Measurements from ENCODE around the gene CA10.

Gene CA10

GRCh38 chr17:52158450-52159042 is at the start of gene CA10:
CA10 (minus strand) TSS chr17:52158714.
- no peak for DNase-seq

GRCh38 chr17:52207796-52208195 is 49.3 kb upstream of the CA10 start:
- DNase-seq = no peak

GRCh38 chr17:52202520-52203080 is 44.1 kb upstream of the CA10 start:
- DNase-seq = no peak

GRCh38 chr17:52201767-52202519 is 43.4 kb upstream of the CA10 start:
- DNase-seq = no peak

- no peak for DNase-seq
These were observed 33.0 kb upstream of the CA10 start for GRCh38 chr17:52191491-52191890.

GRCh38 chr17:52181782-52182181 is 23.3 kb upstream of the CA10 start:
- no peak for DNase-seq

- DNase-seq = no peak
These were observed 19.5 kb upstream of the CA10 start for GRCh38 chr17:52178012-52178411.

- no peak for DNase-seq
These were observed 12.6 kb upstream of the CA10 start for GRCh38 chr17:52170963-52171572.

GRCh38 chr17:52160136-52160567 is 1.6 kb upstream of the CA10 start:
- no peak for DNase-seq

GRCh38 chr17:52159246-52160135 is 977 bp upstream of the CA10 start:
- no peak for DNase-seq

- DNase-seq = no peak
These were observed 688 bp downstream of the CA10 start for GRCh38 chr17:52157603-52158449.

- DNase-seq = no peak
These were observed 1.6 kb downstream of the CA10 start for GRCh38 chr17:52156576-52157570.

GRCh38 chr17:52155301-52155700 is 3.2 kb downstream of the CA10 start:
- DNase-seq = no peak

- DNase-seq = no peak
These were observed 4.0 kb downstream of the CA10 start for GRCh38 chr17:52154466-52154865.

- no peak for DNase-seq
These were observed 7.6 kb downstream of the CA10 start for GRCh38 chr17:52150935-52151334.

GRCh38 chr17:52149626-52150025 is 8.9 kb downstream of the CA10 start:
- DNase-seq = no peak

- no peak for DNase-seq
These were observed 9.6 kb downstream of the CA10 start for GRCh38 chr17:52148969-52149351.

GRCh38 chr17:52148288-52148968 is 10.1 kb downstream of the CA10 start:
- no peak for DNase-seq

GRCh38 chr17:52147872-52148271 is 10.6 kb downstream of the CA10 start:
- DNase-seq = no peak

GRCh38 chr17:52147431-52147830 is 11.1 kb downstream of the CA10 start:
- DNase-seq = no peak

All from hippocampal formation (tissue), 2 donors.